HS-5 (cell line): ENCODE results near the gene ZBTB7A.

Source experiments
- DNase-seq: peaks from one replicate; pipeline ENCODE4 v3.0.0-alpha.2; 2012; ENCODE audit warnings: low read depth

Gene ZBTB7A

DNA sequence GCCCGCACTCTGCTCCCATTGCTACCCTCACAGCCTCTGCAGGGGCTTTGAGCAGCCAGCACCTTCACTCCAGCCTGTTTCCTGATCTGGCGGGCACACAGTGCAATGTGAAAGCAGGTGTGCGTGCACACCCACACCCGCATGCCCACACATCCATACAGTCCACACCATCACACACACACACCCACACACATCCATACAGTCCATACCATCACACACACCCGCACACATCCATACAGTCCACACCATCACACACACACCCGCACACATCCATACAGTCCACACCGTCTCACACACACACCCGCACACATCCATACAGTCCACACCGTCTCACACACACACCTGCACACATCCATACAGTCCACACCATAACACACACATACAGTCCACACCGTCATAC lies 31.1 kb downstream of the ZBTB7A start:
- no peak for DNase-seq

DNA sequence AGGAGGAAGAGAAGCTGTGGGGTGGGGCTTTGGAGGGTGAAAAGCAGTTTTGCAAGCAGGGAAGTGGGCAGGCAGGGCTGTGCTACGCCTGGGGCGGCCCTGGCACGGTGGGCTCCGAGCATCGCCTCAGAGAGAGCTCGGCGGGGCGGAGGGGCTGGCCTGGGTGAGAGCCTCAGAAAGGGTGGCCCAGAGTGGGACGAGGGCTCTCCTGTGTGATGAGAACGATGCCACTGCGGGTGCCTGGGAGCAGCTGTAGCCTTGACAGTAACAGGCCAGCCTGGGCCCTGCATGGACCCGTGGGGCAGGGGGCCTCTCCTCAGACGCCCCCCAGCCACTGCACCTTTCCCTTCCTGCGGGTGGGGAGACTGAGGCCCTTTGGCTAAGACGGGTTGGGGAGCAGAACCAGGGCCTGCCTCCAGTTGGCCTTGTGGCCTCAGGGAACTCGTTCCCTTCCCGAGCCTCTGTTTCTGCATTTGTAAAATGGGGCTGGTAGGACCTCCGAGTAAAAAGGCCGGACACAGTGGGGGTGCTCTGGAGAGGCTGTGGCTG lies 31.6 kb downstream of the ZBTB7A start:
- no peak for DNase-seq

DNA sequence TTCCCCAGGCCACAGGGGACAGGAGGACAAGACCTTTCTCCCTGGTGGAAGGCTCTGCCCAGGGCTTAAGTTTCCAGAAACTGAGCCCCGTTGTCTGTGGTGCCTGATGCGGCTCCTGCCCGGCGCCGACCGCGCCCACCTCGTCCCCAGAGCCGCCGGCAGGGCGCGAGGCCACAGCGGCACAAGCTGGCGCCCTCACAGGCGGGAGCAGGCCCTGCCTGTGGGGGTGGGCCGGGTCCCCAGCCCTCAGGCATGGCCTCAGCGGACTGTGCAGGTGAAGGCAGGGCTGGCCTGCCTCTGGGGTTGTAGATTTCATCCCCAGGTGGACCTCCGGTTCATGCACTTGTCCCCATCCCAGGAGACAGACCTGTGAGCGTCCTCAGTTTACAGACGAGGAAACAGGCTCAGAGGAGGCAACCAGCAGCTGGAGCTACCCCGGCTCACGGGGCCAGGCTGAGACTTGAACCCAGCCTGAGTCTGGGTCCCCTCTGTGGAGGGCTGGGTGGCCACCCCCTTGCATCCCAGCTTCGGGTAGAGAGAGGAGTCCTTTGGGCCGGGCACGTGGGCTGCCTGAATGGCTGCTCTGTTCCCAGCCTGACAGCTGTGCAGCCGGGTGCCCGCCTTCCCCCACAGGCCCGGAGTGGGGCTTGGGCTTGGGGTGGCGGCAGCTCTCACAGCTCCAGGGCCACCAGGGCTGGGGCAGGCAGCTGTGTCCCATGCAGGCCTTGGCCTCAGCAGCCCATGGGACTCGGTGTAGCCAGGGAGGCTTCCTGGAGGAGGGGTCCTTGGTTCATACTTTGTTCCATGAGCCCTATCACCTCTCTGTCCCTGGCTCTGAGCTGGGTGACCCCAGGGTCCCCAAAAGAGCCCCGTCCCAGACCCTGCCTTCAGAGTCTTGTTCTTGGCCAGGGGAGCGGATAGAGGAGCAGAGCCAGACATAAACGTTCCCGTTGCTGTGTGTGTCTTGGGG lies 32.4 kb downstream of the ZBTB7A start:
- DNase-seq: no peak

DNA sequence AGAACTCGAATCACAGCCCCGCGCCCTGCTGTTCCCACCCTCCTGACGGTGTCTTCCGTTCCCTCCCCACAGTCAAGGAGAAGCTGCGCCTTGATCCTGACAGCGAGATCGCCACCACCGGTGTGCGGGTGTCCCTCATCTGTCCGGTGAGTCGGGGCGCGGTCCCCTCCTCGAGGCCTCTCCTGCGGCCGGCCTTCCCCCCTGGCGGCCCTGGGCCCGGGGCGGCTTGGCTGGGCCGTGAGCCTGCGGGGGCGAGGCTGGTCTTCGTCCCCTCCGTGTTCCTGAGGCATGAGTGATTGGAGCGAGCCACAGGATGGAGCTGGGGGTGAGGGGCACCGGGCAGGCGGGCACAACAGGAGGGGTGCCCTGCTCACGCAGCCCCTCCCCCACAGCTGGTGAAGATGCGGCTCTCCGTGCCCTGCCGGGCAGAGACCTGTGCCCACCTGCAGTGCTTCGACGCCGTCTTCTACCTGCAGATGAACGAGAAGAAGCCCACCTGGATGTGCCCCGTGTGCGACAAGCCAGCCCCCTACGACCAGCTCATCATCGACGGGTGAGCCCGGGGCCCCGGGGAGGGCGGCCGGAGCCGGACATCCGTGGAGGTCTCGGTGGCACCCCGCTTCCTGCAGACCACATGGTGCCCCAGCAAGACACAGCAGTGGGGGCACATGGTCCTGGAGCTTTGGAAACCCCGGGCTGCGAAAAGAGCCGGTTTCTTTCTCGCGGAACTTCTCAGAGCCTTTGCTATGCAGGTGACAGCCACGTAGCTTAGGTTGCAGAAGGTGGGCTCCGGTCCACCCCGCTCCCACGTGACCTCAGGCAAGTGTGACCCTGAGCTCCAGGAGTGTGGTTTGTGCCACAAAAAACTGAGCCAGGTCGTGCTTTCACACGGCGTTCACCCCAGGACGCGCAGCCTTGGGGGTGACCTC lies 33.4 kb downstream of the ZBTB7A start:
- no peak for DNase-seq

DNA sequence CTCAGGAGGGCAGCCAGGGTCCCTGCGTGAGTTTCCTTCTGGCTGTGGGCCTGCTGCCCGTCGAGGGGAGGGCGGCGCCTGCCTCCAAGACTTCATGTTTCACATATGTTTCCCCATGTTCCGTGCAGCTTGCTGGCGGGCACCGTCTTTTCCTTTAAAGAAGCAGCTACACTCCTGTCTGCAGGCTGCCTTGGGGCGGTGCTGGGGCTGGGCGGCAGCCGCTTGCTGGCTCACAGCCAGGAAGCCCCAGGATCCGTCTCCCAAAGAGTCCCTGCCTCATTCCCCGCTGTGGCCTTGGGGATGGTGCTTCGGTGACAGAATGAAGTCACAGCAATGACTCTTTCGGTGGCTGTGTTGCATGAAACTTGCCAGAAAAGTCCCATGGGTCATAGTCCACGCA lies 34.3 kb downstream of the ZBTB7A start:
- DNase-seq: no peak

DNA sequence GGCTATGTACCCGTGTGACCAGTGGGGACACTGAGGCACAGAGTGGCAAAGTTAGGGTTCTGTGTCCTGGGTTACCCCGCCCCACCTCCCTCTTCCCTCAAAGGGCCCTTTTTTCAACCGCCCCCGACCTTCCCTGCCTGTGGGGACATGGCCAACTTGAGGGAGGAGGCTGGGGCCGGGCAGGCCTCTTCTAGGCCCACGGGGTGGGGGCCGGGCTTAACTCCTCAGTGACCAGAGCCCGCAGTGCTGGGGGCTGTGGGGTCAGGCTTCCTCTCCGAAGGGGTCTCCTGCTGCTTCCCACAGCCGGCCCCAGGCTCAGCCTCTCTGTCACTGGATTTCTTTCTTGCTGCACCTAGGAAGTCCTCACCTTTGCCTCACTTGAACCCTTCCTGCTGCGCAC lies 35.3 kb downstream of the ZBTB7A start:
- DNase-seq: no peak

DNA sequence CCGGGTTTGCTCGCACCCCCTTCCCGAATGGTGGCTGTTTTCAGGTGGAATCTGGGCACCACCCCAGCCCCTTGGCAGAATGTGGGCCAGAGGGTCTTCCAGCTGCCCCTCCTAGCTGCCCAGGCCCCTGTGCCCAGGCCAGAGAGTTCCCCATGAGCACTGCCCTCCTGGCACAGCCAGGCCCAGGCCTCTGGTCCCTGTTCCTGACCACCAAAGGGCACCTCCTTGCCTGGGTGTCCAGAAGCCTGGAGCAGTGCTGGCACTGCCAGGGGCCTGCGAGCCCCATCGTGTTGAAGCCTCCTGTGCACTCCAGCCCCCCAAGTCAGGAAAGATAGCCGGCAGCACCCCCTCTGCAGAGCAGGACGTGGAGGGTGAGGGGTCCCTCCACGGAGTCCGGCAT lies 35.7 kb downstream of the ZBTB7A start:
- no peak for DNase-seq

DNA sequence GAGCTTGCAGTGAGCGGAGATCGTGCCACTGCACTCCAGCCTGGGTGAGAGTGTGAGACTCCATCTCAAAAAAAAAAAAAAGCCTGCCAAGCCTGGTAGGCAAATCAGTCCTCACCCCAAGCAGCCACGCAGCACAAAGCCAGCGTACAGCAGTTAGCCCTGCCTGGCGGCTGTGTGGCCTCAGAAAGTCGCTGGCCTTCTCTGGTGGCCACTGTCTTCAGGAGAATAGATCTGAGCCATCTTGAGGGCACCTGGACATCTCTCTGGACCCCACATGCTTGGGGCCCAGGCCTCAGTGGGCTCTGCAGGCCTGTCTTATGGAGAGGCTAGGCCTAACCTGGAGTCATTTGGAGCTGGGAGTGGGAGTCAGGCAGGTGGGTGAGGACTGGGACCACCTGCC lies 36.1 kb downstream of the ZBTB7A start:
- no peak for DNase-seq

DNA sequence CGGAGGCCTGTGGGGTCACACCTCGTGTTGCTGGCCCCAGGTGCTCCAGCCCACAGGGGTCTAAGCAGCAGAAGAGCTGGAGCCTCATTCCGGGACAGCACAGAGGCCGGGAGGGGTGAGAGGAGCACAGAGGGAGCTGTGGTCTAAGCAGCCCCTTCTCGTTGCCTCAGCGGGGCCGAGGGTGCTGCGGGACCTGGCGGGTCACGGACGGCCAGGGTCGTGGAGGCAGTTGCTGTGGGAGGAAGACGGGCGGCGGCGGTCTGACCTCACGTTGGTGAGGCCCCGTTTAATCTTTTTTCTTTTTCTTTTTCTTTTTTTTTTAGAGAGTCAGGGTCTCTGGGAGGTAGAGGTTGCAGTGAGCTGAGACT lies 37.5 kb downstream of the ZBTB7A start:
- no peak for DNase-seq

DNA sequence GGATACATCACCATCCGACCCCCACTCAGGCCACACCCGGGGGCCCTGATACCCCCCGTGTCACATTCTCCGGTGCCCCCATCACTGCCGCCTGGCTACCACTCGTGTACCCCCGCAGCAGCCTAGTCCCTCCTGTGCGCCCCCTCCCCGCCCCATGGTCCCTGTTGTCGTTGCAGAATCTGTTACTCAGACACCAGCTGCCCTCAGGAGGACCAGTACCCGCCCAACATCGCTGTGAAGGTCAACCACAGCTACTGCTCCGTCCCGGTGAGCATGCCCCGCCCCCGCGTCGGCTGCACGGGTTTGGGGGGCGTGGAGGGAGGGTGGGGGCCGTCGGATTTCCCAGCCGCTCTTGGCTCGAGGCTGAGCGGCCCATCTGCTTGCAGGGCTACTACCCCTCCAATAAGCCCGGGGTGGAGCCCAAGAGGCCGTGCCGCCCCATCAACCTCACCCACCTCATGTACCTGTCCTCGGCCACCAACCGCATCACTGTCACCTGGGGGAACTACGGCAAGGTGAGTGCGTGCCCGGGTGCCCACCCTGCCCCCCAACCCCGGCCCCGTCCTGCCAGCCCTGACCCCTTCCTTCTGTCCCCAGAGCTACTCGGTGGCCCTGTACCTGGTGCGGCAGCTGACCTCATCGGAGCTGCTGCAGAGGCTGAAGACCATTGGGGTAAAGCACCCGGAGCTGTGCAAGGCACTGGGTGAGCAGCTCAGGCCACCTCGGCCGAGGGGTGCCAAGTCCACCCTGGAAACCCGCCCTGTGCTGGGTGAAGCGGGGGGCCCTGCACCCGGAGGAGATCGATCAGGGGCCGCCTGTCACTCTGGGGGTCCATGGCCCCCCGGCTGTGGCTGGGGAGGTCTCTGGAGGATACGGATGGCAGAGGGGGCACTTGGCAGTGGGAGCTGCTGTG lies 38.1 kb downstream of the ZBTB7A start:
- DNase-seq: no peak

DNA sequence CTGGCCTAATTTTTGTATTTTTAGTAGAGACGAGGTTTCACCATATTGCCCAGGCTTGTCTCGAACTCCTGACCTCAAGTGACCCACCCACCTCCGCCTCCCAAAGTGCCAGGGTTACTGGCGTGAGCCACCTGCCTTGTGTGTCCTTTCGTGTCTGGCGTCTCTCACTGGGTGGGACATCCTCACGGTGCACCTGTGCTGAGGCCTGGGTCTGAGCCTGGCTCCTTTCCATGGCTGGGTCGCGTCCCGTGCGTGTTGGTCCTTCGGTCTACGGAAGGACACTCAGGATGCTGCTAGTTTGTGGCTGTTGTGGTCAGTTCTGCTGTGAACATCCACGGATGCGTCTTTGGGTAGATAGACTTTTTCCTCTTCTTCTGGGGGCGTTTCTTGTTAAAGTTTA lies 39.6 kb downstream of the ZBTB7A start:
- no peak for DNase-seq

DNA sequence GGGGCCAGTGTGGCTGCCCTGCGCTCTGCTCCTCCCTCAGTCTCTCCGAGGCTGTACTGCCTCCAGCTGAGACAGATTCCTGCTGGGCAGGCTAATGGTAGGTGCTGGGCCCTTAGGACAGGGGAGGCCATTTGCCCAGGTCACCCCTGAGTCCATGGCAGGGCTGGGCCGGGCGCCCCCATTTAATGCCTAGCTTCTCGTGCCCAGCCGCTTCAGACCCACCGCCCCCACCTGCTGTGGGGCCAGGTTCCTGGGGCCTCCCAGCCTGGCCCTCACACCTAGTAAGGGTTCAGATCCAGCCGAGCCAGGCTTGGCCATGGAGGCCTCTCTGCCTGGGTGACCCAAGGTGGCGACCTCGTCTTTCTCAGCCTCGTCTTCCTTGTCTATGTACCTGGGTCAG lies 41.4 kb downstream of the ZBTB7A start:
- DNase-seq: no peak

DNA sequence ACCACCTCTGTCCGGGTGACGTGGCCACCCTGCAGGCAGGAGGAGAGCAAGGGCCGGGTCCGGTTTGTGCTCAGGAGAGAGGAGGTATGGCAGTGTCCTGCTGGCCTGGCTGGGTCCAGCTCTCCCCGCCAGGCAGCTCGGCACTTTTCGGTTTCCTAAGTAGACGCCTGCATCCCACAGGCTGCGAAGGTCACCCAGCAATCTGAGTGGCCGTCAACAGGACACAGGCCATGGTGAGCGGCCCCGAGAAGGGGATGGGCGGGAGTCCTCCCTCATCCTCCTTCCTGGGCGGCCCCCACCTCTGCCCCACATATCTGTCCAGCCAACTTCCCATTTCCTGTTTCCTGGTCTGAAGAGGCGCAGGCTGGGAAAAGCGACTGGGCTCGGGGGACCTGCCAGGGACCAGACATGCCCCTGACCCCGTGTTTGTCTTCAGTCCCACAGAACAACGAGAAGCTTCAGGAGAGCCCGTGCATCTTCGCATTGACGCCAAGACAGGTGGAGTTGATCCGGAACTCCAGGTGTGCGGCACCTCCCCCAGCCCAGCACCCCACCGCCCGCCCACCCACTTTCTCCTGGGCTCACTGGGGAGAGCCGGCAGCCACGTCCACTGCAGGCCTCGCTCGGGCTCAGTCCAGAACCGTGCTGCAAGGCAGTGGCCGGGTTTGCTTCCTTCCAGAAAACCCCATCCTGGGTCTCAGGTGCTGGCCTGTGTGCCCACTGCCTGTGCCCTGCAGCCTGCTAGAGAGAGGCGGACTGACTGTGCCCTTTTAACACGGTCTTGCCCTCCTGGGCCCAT lies 42.9 kb downstream of the ZBTB7A start:
- no peak for DNase-seq

DNA sequence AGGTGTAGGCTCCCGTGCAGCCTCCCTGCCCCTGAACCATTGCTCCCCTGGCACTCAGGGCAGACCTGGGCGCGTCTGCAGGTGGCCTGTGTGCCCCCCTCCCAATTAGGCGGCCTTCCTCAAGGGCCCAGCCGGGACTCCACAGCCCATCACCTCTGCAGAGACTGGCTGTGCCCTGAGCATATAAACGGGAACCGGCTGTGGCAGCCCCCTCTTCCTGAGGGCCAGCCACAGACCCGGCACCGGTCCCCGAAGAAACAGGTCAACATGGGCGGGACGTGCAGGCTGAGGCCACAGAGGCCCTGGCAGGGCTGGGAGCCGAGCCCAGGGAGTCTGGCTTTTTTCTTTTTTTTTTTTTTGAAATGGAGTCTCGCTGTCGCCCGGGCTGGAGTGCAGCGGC lies 47.1 kb downstream of the ZBTB7A start:
- DNase-seq: no peak

DNA sequence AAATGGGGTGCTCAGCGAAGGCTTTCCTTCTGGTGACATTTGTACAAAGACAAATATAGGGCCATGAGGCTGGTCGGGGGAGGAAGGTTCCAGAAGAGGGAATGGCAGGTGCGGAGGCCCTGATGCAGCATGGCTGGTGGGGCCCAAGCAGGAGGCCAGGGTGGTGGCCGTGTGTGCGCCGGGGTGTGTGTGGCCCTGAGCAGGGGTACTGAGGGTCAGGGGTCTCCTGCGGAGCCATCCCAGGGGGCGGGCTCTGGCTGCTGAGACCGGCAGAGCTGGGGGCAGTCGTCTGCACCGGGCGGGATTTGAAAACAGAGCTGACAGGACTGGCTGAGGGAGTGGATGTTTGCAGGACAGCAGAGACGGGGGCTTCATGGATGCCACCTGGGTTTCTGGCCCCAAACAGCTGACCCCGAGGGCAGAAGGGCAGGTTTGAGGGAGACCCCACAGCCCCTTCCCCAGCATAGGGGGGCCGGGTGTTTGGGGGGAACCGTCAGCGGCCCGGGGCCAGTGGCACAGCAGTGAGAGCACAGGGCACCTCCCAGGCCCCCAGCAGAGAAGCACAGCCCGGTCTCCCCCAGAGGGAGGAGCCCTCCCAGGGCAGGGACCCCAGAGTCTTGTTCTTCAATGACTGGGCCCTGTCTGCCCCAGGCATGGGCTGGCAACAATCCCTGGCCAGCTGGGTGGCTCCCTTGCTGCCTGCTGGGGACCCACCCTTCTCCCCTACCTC lies 47.8 kb downstream of the ZBTB7A start:
- DNase-seq: no peak

DNA sequence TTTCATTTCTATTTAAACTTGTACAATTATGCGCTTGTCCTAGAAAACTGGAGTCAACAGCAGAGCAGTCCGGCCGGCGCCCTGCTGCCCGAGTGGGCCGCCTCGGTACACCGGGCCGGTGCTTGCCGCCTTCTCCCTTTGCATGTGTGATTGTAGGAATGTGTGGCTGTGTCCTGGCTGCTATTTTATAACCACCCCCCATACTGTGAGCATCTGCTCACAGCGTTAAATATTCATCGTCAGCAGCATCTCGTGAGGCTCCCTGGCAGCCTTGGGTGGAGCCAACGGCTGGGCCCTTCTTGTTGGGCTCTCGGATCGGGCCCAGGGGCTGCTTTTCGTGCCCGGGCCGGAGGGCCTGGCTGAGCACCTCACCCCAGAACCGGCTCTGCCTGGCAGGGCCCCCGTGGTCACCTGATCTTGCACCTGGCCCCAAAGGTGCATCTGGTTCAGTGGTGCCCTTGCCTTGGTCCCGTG lies 48.5 kb downstream of the ZBTB7A start:
- no peak for DNase-seq

DNA sequence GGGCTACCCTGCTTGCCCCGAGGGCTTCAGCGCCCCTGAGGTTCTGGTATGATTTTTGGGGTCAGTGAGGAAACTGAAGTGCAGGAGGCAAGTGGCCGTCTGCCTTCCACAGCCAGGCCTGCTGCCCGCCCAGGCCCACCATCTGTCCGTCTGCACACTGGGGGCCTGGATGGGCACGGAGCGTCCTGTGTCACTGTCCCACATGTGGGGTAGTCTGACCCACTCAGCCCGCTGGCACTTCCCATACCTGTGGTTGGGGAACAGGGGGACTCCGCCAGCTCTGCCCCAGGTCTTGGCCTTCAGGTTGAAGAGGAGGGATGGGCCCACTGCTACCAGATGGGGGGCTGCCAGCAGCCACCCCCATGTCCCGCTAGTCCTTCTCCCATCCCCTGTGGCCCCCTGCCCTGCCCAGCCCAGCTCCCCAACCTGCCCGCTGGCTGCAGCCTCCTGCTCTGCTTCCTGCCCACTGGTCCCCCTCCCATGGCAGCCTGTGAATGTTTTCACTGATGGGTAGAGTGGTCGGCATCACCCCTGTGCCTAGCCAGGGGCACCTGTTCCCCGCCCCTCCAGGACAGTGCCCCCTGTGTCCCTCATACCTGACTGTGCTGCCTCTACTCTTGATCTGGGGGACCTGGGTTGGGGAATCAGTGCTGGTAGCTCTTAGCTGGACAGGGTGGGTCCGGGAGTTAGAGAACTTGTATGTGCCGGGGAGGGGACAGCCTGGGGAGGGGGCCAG lies 49.6 kb downstream of the ZBTB7A start:
- no peak for DNase-seq

DNA sequence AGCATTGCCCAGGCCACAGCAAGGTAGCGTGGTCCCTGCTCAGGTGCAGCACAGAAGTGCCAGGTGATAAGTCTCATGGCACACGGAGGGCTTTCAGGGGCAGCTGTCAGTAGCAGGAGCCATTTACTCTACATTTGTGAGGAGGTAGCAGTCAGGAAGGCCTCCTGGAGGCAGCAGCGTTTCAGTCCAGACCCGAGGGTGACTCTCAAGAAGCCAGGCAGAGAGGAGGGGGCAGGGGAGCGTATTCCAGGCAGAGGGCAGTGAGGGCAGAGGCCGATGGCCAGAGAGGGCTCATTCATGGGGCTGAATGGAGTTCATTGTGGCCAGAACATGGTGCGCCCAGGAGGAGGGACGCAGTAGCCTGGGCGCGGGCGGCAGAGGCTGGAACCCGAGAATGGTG lies 50.2 kb downstream of the ZBTB7A start:
- DNase-seq: no peak

DNA sequence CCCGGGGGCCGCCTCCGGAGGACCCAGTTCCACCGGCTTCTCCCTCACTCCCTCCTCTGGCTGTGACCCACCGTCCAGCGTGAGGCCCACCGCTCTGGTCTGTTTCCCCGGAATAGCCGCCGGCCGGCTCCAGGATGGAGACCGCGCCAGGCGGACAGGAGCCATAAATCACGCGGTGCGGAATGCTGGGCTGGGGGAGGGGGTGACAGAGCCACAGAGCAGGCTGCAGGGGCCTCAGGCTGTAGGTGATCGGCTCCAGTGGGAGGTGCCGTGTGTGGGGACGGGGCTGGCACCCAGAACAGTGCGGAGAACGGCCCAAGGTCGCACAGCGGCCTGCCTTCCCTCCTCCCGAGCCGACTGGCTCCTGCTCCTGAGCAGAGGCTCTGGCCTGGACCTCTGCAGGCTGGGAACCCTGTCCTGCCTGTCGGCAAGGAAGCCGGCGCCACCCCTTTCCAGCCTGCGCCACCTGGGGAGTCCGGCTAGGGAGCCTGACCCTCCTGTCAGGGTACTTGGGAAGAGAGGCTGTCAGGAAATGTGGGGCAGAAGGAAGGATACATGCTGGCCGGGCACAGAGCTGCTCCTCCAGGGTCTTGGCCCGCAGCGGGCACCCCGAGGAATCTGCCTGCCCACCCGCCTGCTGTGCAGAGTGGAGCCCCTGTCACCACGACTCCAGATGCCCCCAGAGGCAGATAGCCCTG lies 50.8 kb downstream of the ZBTB7A start:
- DNase-seq: no peak
